ENCODE measurements around the gene BAZ1B.
"Not testable (repeated sequence)": the region's sequence is repeated elsewhere in the genome, so short reads cannot be mapped to it uniquely, and the experiment has no call there.

Gene BAZ1B

DNA sequence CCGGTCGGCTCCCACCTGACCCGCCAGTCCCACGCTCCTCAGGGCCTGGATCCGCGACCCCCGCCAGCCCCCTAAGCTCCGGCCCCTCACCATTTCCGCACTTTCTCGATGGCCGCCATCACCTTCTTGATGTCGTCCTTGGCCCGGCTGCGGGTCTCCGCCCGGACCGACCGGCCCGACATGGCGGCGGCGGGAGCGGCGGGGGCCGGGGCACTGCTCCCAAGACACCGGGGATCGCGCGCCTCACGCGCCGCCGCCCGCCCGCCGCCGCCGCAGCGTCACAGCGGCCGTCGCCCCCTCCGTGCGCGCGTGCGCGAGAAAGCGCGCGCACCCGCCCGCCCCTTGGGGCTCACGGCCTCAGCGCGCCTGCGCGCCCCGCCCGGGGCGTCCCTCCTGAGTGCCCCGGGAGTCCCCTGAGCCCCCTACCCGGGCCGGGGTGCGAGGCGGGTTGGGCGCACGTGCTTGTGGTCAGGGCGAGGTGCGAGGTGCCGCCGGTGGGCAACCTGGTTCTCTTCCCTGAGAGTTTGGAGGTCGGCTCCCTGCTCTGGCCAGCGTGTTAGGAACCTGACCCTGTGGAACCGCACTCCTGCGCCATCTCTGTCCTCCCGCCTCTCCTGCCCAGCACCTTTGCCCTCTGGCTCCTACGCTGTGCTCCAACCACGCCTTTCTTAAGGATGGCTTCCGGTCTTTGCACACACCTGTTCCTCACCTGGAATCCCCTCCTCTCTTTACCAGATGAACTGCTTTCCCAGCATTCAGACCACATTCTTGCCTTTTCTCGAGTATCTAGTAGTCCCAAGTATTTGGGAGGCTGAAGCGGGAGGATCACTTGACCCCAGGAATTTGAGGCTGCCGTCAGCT is 35.5 kb upstream of the BAZ1B start, which contains the start of gene BCL7B:
Gene BCL7B, minus strand, starts transcription at position 294 of the 861 bp plus-strand sequence. Its CDS starts 112 bp downstream, at position 182.
- H3K27ac ChIP-seq (ENCODE audit: low read depth in 2 of 2, low read length in 2 of 2), result peak within 1 kb of the TSS; percentile 99 to 100
- peak within 1 kb of the TSS; percentile 90 to 97 for H3K9ac ChIP-seq (ENCODE audit: low read depth in 1 of 2, low read length in 2 of 2)
- peaks cover 5 to 12% of the 10 kb centered on the region in 2 donors for H3K36me3 ChIP-seq (ENCODE audit: control insufficient read depth in 2 of 2, insufficient read depth in 2 of 2, low read length in 2 of 2)
- H3K27me3 ChIP-seq (ENCODE audit: control insufficient read depth in 2 of 2, insufficient read depth in 2 of 2, low read length in 2 of 2), result no peaks in the 10 kb centered on the region
- H3K9me3 ChIP-seq (ENCODE audit: control insufficient read depth in 2 of 2, low read length in 2 of 2), result no peaks in the 10 kb centered on the region
- H3K4me3 ChIP-seq (ENCODE audit: low read length in 2 of 2), result peak within 1 kb of the TSS; percentile 87 to 97
- H3K4me1 ChIP-seq (ENCODE audit: control insufficient read depth in 2 of 2, insufficient read depth in 2 of 2, low read length in 2 of 2), result peaks cover 13 to 16% of the 10 kb centered on the region in 2 donors

DNA sequence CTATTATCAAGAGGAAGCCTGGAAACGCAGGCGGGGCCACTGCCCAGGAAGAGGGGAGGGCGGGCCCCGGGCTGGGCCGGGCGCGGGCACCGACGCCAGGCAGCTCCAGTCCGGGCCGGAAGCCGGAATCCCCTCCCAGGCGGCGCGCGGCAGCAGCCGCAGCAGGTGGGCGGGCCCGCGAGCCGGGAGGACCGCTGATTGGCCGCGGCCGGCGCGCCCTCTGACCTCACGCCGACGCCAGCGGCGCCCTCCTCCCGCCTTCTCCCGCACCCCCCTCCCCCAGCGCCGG is 35.0 kb upstream of the BAZ1B start:
- Histone ChIP-seq H3K27ac (ENCODE audit: low read depth in 2 of 2, low read length in 2 of 2) (peak overlapping the region; percentile 99 to 100), H3K9ac (ENCODE audit: low read depth in 1 of 2, low read length in 2 of 2) (peak overlapping the region; percentile 75 to 97), H3K27me3 (ENCODE audit: control insufficient read depth in 2 of 2, insufficient read depth in 2 of 2, low read length in 2 of 2) (no peaks in the 10 kb centered on the region), H3K9me3 (ENCODE audit: control insufficient read depth in 2 of 2, low read length in 2 of 2) (no peaks in the 10 kb centered on the region), H3K4me3 (ENCODE audit: low read length in 2 of 2) (peak overlapping the region; percentile 87 to 97), H3K4me1 (ENCODE audit: control insufficient read depth in 2 of 2, insufficient read depth in 2 of 2, low read length in 2 of 2) (peaks cover 13 to 16% of the 10 kb centered on the region in 2 donors), H3K36me3 (ENCODE audit: control insufficient read depth in 2 of 2, insufficient read depth in 2 of 2, low read length in 2 of 2) (peaks cover 6 to 18% of the 10 kb centered on the region in 2 donors)

DNA sequence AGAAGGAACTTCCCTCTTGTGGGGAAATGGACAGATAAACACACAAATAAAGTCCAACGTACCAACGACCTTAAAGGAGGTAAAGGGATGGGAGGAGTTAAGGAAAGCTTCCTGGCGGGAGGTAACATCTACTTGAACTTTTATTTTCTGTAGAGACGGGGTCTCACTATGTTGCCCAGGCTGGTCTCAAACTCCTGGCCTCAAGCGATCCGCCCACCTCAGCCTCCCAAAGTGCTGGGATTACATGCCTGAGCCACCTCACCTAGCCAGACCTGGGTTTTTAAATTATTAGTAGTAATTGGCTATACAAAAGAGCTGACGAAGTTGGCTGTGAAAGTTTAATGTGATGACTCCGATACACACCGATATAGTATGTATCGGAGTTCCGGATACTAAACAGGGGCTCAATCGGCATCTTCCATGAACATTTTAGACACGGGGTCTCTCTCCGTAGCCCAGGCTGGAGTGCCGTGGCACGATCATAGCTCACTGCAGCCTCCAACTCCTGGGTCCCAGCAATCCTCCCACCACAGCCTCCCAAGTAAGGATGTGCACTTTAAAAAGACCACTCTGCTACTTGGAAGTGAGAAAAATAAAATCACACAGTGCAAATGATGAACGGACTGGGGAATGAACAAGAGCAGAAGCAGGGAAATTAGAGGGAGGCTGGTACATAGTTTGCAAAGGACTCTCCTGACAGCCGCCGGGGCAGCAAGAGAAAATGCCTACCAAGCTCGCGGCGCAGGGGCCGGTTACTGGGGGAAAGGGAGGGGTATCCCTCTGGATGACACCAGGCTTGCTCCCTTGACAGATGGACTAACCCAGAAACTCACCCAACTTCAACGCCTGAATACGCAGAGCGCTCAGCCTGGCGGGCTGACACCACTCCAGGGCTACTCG is 34.4 kb upstream of the BAZ1B start:
- Histone ChIP-seq H3K9me3 (ENCODE audit: control insufficient read depth in 2 of 2, low read length in 2 of 2) (no peaks in the 10 kb centered on the region), H3K4me3 (ENCODE audit: low read length in 2 of 2) (peak overlapping the region; percentile 87 to 97), H3K27me3 (ENCODE audit: control insufficient read depth in 2 of 2, insufficient read depth in 2 of 2, low read length in 2 of 2) (no peaks in the 10 kb centered on the region), H3K4me1 (ENCODE audit: control insufficient read depth in 2 of 2, insufficient read depth in 2 of 2, low read length in 2 of 2) (peaks cover 13 to 16% of the 10 kb centered on the region in 2 donors), H3K36me3 (ENCODE audit: control insufficient read depth in 2 of 2, insufficient read depth in 2 of 2, low read length in 2 of 2) (peaks cover 8 to 20% of the 10 kb centered on the region in 2 donors), H3K27ac (ENCODE audit: low read depth in 2 of 2, low read length in 2 of 2) (peak overlapping the region; percentile 93 to 99), H3K9ac (ENCODE audit: low read depth in 1 of 2, low read length in 2 of 2) (peak overlapping the region; percentile 53 to 97)

DNA sequence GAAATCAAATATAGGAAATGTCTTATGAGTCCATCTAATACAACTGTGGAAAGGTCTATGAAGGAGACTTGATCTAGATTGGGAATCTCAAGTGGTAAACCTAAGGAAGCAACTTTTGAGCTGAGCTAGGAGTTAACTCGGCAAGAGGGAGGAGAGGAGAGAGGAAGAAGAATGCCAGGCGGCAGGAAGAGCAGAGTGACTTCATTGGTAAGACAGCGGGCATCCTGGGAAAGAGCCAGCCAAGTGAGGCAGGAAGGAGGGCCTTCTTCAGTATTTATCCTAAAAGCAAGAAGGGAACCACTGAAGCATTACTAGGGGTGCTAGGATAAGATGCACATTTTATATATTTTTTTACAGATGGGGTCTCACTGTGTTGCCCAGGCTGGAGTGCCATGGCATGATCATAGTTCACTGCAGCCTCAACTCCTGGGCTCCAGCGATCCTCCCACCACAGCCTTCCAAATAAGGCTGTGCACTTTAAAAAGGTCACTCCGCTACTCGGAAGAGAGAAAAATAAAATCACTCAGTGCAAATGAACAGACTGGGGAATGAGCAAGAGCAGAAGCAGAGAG is 33.4 kb upstream of the BAZ1B start:
- H3K27ac ChIP-seq (ENCODE audit: low read depth in 2 of 2, low read length in 2 of 2), result peak overlapping the region; percentile 93 to 99
- peaks cover 15 to 26% of the 10 kb centered on the region in 2 donors for H3K36me3 ChIP-seq (ENCODE audit: control insufficient read depth in 2 of 2, insufficient read depth in 2 of 2, low read length in 2 of 2)
- no peaks in the 10 kb centered on the region for H3K27me3 ChIP-seq (ENCODE audit: control insufficient read depth in 2 of 2, insufficient read depth in 2 of 2, low read length in 2 of 2)
- H3K4me1 ChIP-seq (ENCODE audit: control insufficient read depth in 2 of 2, insufficient read depth in 2 of 2, low read length in 2 of 2), result peaks cover 13 to 16% of the 10 kb centered on the region in 2 donors
- H3K4me3 ChIP-seq (ENCODE audit: low read length in 2 of 2), result peak overlapping the region; percentile 87 to 97
- no peaks in the 10 kb centered on the region for H3K9me3 ChIP-seq (ENCODE audit: control insufficient read depth in 2 of 2, low read length in 2 of 2)
- H3K9ac ChIP-seq (ENCODE audit: low read depth in 1 of 2, low read length in 2 of 2), result peak overlapping the region; percentile 54 to 97

DNA sequence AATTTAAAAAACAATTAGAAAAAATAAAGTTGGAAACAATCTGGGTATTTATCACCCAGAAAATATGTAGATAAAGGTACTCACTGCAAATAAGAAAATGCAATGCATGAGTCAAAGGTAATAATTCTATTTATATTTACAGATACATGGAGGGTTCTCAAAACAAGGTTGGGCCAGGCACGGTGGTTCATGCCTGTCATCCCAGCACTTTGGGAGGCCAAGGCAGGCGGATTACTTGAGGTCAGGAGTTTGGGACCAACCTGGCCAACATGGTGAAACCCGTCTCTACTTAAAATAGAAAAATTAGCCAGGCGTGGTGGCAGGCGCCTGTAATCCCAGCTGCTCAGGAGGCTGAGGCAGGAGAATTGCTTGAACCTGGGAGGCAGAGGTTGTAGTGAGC is 28.0 kb upstream of the BAZ1B start:
- H3K27me3 ChIP-seq (ENCODE audit: control insufficient read depth in 2 of 2, insufficient read depth in 2 of 2, low read length in 2 of 2); H3K9me3 ChIP-seq (ENCODE audit: control insufficient read depth in 2 of 2, low read length in 2 of 2); H3K4me1 ChIP-seq (ENCODE audit: control insufficient read depth in 2 of 2, insufficient read depth in 2 of 2, low read length in 2 of 2); H3K27ac ChIP-seq (ENCODE audit: low read depth in 2 of 2, low read length in 2 of 2); H3K9ac ChIP-seq (ENCODE audit: low read depth in 1 of 2, low read length in 2 of 2); H3K4me3 ChIP-seq (ENCODE audit: low read length in 2 of 2): not testable (repeated sequence)
- peaks cover 27 to 51% of the 10 kb centered on the region in 2 donors for H3K36me3 ChIP-seq (ENCODE audit: control insufficient read depth in 2 of 2, insufficient read depth in 2 of 2, low read length in 2 of 2)

DNA sequence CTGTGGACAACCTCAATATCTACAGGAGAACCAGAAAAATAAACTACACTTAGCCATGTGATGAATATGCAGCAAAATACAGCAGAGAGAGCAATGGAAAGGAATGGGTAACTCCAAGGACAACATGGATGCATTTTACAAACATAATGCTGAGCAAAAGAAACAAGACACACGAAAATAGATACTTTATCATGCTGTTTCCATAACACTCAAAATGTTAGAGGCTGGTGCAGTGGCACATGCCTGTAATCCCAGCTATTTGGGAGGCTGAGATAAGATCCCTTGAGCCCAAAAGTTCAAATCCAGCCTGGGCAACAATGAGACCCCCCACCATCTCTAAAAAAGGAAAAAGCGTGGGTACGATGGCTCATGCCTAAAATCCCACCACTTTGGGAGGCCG is 27.1 kb upstream of the BAZ1B start:
- H3K9ac ChIP-seq (ENCODE audit: low read depth in 1 of 2, low read length in 2 of 2), result no peak overlapping the region
- H3K4me3 ChIP-seq (ENCODE audit: low read length in 2 of 2), result no peak overlapping the region
- H3K4me1 ChIP-seq (ENCODE audit: control insufficient read depth in 2 of 2, insufficient read depth in 2 of 2, low read length in 2 of 2), result no peaks in the 10 kb centered on the region
- no peak overlapping the region for H3K27ac ChIP-seq (ENCODE audit: low read depth in 2 of 2, low read length in 2 of 2)
- no peaks in the 10 kb centered on the region for H3K9me3 ChIP-seq (ENCODE audit: control insufficient read depth in 2 of 2, low read length in 2 of 2)
- H3K27me3 ChIP-seq (ENCODE audit: control insufficient read depth in 2 of 2, insufficient read depth in 2 of 2, low read length in 2 of 2), result no peaks in the 10 kb centered on the region
- peaks cover 25 to 45% of the 10 kb centered on the region in 2 donors for H3K36me3 ChIP-seq (ENCODE audit: control insufficient read depth in 2 of 2, insufficient read depth in 2 of 2, low read length in 2 of 2)

DNA sequence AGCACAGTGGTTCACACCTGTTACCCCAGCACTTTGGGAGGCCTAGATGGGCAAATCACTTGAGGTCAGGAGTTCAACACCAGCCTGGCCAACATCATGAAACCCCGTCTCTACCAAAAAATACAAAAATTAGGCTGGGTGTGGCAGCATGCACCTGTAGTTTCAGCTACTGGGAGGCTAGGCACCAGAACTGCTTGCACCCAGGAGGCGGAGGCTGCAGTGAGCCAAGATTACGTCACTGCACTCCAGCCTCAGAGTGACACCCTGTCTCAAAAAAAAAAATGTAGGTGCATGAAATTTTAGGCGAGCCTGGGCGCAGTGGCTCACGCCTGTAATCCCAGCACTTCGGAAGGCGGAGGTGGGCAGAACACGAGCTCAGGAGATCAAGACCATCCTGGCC is 25.7 kb upstream of the BAZ1B start:
- Histone ChIP-seq H3K36me3 (ENCODE audit: control insufficient read depth in 2 of 2, insufficient read depth in 2 of 2, low read length in 2 of 2) (peaks cover 33 to 42% of the 10 kb centered on the region in 2 donors), H3K9me3 (ENCODE audit: control insufficient read depth in 2 of 2, low read length in 2 of 2) (no peaks in the 10 kb centered on the region), H3K9ac (ENCODE audit: low read depth in 1 of 2, low read length in 2 of 2) (no peak overlapping the region), H3K4me1 (ENCODE audit: control insufficient read depth in 2 of 2, insufficient read depth in 2 of 2, low read length in 2 of 2) (no peaks in the 10 kb centered on the region), H3K4me3 (ENCODE audit: low read length in 2 of 2) (no peak overlapping the region), H3K27ac (ENCODE audit: low read depth in 2 of 2, low read length in 2 of 2) (no peak overlapping the region), H3K27me3 (ENCODE audit: control insufficient read depth in 2 of 2, insufficient read depth in 2 of 2, low read length in 2 of 2) (no peaks in the 10 kb centered on the region)

DNA sequence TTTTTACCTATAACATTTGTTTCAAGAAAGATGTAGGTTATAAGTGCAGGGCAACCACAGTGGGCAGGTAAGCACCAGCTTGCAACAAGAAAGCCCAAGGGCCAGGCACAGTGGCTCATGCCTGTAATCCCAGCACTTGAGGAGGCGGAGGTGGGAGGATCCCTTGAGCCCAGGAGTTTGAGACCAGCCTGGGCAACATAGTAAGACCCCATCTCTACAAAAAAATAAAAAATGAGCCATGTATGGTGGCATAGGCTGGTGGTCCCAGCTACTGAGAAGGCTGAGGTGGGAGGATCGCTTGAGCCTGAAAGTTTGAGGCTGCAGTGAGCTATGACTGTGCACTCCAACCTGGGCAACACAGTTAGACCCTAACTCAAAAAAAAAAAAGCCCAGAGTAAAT is 22.6 kb upstream of the BAZ1B start:
- Histone ChIP-seq H3K9ac (ENCODE audit: low read depth in 1 of 2, low read length in 2 of 2) (no peak overlapping the region), H3K27me3 (ENCODE audit: control insufficient read depth in 2 of 2, insufficient read depth in 2 of 2, low read length in 2 of 2) (no peaks in the 10 kb centered on the region), H3K9me3 (ENCODE audit: control insufficient read depth in 2 of 2, low read length in 2 of 2) (no peaks in the 10 kb centered on the region), H3K4me3 (ENCODE audit: low read length in 2 of 2) (no peak overlapping the region), H3K27ac (ENCODE audit: low read depth in 2 of 2, low read length in 2 of 2) (no peak overlapping the region), H3K4me1 (ENCODE audit: control insufficient read depth in 2 of 2, insufficient read depth in 2 of 2, low read length in 2 of 2) (no peaks in the 10 kb centered on the region), H3K36me3 (ENCODE audit: control insufficient read depth in 2 of 2, insufficient read depth in 2 of 2, low read length in 2 of 2) (peaks cover 41 to 44% of the 10 kb centered on the region in 2 donors)

DNA sequence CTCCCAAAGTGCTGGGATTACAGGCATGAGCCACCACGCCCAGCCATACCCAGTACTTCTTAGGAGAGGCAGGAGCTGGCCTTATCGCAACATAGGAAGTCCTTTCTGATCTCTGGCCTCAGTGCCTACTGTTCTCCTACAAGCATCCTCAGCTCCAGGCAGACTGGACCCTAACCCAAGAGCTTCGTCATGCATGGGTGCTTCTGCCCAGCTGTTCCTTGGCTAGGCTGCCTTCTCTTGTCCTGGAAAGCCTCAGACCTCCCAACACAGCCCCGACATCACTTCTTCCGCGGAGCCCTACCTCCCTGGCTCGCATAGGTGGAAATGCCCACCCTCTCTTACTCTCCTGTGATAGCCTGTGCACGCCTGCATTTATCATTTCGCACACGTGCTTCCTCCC is 19.6 kb upstream of the BAZ1B start:
- Histone ChIP-seq H3K4me1 (ENCODE audit: control insufficient read depth in 2 of 2, insufficient read depth in 2 of 2, low read length in 2 of 2) (no peaks in the 10 kb centered on the region), H3K9ac (ENCODE audit: low read depth in 1 of 2, low read length in 2 of 2) (no peak overlapping the region), H3K27me3 (ENCODE audit: control insufficient read depth in 2 of 2, insufficient read depth in 2 of 2, low read length in 2 of 2) (no peaks in the 10 kb centered on the region), H3K4me3 (ENCODE audit: low read length in 2 of 2) (no peak overlapping the region), H3K36me3 (ENCODE audit: control insufficient read depth in 2 of 2, insufficient read depth in 2 of 2, low read length in 2 of 2) (peaks cover 52 to 53% of the 10 kb centered on the region in 2 donors), H3K9me3 (ENCODE audit: control insufficient read depth in 2 of 2, low read length in 2 of 2) (no peaks in the 10 kb centered on the region), H3K27ac (ENCODE audit: low read depth in 2 of 2, low read length in 2 of 2) (no peak overlapping the region)

DNA sequence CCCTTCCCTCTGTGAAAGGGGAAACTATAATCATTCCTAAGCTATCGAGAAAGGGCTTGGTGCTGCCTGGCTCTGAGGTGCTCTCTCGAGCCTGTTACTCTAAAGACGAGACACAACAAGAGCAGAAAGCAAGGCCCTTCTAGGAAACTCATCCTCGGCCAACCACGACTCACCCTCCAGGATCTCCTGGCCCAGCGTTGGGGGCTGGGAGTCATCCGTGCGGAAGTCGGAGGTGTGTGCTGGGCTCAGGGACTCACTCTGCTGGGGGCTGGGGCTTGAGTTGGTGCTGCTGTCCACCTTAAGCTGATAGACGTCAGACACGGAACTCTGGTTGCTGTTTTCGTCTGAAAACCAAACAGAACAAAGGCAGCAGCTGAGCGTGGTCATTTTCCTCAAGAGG is 17.6 kb upstream of the BAZ1B start:
- Histone ChIP-seq H3K4me3 (ENCODE audit: low read length in 2 of 2) (no peak overlapping the region), H3K9me3 (ENCODE audit: control insufficient read depth in 2 of 2, low read length in 2 of 2) (no peaks in the 10 kb centered on the region), H3K4me1 (ENCODE audit: control insufficient read depth in 2 of 2, insufficient read depth in 2 of 2, low read length in 2 of 2) (no peaks in the 10 kb centered on the region), H3K36me3 (ENCODE audit: control insufficient read depth in 2 of 2, insufficient read depth in 2 of 2, low read length in 2 of 2) (peaks cover 63 to 65% of the 10 kb centered on the region in 2 donors), H3K27me3 (ENCODE audit: control insufficient read depth in 2 of 2, insufficient read depth in 2 of 2, low read length in 2 of 2) (no peaks in the 10 kb centered on the region), H3K27ac (ENCODE audit: low read depth in 2 of 2, low read length in 2 of 2) (no peak overlapping the region), H3K9ac (ENCODE audit: low read depth in 1 of 2, low read length in 2 of 2) (no peak overlapping the region)
